DLD1 (cell line): ENCODE results near the gene XKRX.

Experiments
- in situ Hi-C: cut with HindIII; loops from 2 replicates; pipeline ENCODE4 v1.10.0; 2017; ENCODE audit warnings: low sequenced_read_pairs

The XKRX gene

DNA sequence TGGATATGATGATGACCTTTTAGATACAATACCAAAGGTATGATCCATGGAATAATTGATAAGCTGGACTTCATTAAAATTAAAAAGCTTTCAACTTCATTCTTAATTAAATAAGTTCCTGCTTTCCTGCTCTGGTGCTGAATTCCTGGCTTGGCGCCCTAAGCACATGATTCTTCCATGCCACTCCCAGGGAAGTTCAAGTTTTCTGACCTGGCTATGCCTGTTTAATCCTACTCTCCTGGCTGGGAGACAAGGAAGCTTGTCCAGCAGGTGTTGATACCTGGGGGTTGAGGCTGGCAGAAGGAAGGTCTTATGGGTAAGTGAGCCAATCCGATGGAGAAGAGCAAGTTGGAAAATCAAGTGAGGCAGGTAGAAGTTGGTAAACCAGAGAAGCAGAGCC, 24.3 kb downstream of the XKRX start:
- in situ Hi-C loops = no loop called here

DNA sequence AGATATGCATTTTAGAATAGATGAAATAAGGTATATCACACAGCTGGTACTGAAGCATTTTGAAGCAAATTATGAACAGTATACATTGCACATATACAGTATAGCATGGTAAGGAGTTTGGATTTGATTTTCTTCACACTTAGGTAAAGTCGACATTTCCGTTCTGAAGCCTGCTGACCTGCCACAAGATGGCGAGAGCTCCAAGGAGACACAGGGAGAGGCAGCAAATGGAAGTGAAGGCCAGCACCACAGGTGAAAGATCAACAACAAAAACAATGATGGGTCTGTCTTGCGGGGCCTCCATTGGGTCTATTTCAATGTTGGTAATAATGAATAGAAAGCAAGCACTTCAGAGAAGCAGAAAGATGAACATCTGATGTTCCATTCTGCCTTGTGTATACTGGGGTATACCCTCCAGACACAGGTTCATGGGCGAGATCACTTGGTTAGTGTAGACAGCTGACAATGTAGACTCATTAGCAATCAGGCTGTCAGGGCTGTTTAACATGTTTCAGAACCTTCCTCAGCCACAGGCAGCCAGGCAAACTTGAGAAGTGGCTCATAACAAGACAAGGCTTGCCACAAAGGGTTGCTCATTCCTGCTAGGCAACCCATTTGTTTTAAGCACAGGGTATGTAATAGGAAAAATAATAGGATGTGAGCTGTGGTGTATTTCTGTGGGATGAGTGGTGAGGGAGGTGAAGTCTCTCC, 33.2 kb downstream of the XKRX start:
- in situ Hi-C loops = no loop called here

DNA sequence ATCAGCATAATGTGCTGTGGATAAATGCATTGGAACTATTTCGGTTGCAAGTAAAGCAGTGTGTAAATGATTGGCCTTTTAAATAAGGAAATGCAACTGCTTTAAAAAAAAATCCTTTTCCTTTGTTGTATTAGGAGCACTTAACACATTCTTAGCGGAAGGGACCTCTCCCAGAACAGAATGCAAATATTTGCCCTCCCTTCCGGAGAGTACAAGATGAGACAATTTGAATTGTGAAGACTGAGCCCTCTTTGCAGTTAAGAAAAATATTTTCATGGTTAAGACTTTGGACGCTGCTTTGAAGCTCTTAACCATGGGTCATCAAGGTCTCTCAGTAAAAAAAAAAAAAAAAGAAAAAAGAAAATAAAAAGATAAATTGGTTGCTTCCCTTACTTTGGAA, 45.1 kb downstream of the XKRX start:
- in situ Hi-C loops = no loop called here

DNA sequence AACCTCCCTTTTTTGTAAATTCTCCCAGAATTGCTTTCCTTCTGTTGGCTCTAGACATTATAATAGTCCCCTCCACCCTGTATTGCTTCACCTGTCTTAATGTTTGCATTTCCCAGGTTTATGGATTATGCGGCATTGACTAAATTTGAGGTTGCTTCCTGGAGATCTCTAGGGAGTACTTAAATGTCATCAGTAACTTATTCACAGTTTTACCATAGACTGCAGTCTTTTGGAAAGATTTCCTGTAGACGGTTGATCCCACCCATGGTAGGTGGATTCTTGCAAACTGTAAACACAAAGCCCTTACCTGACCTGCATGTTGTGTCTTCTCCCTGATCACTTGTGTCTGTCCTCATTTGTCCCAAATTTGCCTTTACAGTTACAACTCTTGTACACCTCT, 48.3 kb downstream of the XKRX start:
- in situ Hi-C loops = no loop called here

DNA sequence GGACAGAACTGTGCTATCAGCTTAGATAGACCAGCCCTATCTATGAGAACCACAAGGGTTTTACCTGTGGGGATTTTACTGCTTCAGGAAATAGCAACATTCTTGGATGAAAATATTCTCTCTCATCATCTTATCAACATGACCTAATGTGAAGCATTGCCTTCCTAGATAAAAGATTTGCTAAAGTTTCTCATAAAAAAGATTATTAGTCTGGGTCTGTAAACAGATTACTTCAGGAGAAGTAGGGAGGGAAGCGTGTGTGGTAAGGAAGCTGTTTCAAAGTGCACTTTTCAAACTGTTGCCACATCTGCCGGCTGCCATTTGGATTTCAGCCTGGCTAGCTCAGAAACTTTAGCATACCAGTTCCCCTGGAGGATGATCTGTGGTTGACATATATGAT, 54.4 kb downstream of the XKRX start, which contains the start of gene NOX1:
TSS of gene NOX1 (minus strand) at position 35 of the 400 bp plus-strand sequence. CDS start 220 bp downstream, outside the sequence.
- in situ Hi-C loops = no loop called here

DNA sequence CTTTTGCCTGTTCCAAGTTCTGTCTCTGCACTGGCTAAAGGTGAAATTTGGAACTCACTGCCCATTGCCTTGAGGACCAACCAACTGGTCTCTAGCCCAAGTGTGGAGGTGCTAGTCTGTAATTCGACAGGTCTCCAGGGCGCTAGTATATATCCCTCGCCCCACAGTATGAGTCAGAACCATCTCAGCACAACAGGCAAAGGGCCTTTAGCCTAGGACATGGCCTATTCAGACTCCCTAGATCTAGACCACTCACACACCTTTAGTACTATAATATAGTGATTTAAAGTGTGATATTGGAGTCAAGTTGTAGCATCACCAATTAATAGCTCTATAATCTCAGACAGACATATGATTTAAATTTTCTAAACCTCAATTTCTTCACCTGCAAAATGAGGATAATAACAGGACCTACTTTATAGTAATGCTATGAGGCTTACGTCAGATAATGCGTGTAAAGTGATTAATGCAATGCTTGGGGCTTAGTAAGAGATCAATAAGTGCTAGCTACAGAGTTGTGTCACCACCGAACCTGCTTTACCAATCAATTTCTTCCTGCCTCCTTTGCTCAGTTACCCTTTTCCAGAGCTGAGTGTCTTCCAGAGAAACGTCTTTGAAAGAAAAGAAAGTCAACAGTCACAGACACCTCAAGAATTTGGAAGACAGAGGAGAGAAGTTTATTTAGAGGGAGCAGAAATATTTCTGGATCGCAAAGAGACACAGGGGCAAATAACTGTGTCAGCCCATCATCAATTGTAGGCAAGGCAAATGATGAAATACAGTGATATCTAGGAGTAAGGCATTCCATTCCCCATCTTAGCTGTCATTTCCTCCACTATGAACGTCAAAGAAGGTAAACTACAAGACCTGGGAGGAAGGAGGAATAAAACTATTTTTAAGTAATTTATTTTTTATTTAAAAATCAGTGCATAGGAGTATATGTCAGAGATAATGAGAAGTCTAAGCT, 56.8 kb downstream of the XKRX start:
- in situ Hi-C loops = no loop called here

DNA sequence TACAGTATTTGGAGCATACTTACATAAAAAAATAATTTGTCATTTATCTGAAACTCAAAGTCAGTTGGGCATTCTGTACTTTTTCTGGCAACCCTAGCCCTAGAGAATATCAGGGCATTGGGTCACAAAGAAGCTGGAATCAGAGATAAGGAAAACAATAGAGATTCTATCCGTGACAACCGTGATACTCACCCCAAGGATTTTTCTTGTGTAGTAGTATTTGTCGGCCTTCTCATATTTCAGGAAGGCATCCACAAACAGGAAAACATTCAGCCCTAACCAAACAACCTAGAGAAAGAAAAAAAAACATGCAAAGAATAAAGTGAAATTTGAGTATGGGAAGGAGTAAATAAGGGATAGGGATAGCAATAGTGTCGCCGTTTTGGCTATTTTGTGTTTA, 58.2 kb downstream of the XKRX start:
- in situ Hi-C loops = no loop called here

DNA sequence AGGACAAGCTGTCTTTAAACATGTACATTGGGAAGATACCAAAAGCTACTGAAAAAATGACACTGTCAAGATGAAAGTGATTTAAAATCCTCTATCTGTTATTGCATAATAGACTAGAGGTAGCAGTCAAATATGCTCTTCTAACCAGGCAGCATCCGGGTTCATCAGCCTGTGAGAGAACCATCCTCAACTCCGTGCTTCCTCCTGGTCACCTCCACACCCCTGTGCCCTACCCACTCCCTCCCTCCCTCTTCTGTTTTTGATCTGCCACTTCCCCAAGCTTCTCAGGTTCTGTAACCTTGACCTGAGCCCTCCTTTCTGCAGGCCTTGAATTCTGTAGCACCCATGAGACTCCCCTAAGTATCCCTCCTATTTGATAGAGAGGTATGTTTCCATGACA, 60.4 kb downstream of the XKRX start:
- in situ Hi-C loops = no loop called here

DNA sequence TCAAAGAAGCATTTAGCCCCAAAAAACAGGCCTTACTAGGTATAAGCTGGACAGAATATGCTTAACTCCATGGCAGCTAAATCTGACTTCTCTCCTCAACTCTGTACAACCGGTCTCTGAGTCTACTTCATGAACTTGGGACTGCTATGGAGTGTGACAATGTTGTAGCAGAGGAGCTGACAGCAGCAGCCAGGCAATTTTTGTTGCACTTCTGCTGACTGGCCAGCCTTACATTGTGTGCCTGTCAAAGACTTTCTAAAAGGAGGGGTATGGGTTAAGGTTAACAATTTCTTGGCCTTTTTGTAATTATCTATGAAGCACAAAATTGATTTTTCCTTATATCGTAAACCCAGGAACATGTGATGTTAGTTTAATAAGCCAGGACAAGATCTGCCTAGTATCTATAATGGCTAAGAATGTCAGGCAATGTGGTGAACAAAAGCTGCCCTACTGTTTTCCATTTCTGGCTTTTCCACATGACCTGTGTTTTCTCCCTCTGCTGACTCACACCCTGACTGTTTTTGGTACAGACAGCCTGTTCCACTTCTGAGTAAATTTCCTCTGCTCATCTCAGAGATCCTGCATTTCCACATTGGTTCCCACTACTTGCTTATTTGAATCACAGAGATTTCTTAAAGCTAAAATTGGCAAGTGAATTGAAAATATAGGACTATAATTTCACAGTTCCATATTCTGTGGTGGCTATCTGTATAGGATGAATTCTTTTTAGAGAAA, 63.9 kb downstream of the XKRX start:
- in situ Hi-C loops = no loop called here
